ENCODE data around the gene STAT4.

Gene STAT4

DNA sequence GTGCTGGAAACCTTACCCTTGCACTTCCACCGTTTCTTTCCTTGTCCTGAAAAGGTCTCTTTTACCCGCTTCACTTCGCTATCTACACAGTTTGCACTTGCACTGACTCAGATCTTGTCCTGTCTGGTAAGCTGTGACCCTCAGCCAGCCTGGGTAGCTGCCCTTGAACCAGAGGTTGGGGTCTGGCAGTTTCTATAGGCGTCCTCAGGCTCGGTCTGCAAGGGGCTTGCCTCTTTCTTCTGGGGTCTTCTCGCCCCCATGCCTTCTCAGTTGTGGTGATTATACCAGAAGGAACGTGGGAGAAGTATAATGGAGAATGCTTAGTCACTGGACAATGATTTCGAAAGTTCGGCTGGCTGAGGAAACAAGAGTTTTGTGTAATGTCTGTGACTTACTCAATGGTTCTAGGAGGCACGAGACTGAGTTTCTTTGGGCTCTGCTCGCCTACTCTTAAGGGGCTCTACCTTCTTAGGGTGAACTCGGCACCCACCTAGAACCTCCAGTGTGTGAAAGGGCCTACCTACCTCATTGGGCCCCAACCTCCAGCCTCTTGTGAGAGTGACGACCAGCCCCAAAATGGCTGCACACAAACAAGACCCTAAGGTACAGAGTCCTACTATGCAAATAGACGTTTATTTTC, 129.9 kb downstream of the STAT4 start:
- no peaks in the 10 kb centered on the region for H3K36me3 ChIP-seq (ENCODE audit: control insufficient read depth in 2 of 2, insufficient read depth in 1 of 2, low read length in 2 of 2)
- peak; percentile 39; the same call in 1 of the 2 replicates for TF ChIP-seq ZNF335 (tag by site-specific recombination; conservative IDR thresholded peaks at IDR 0.05)
- TF ChIP-seq ZNF501 (tag by site-specific recombination; IDR thresholded peaks at IDR 0.05) = 0 out of 2 replicates have a peak, but pooled peaks have one; percentile 7
- TF ChIP-seq, protein P1, sequence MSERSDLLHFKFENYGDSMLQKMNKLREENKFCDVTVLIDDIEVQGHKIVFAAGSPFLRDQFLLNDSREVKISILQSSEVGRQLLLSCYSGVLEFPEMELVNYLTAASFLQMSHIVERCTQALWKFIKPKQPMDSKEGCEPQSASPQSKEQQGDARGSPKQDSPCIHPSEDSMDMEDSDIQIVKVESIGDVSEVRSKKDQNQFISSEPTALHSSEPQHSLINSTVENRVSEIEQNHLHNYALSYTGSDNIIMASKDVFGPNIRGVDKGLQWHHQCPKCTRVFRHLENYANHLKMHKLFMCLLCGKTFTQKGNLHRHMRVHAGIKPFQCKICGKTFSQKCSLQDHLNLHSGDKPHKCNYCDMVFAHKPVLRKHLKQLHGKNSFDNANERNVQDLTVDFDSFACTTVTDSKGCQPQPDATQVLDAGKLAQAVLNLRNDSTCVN (tag by site-specific recombination; optimal IDR thresholded peaks at IDR 0.05) = no peak
- TF ChIP-seq, protein P2, sequence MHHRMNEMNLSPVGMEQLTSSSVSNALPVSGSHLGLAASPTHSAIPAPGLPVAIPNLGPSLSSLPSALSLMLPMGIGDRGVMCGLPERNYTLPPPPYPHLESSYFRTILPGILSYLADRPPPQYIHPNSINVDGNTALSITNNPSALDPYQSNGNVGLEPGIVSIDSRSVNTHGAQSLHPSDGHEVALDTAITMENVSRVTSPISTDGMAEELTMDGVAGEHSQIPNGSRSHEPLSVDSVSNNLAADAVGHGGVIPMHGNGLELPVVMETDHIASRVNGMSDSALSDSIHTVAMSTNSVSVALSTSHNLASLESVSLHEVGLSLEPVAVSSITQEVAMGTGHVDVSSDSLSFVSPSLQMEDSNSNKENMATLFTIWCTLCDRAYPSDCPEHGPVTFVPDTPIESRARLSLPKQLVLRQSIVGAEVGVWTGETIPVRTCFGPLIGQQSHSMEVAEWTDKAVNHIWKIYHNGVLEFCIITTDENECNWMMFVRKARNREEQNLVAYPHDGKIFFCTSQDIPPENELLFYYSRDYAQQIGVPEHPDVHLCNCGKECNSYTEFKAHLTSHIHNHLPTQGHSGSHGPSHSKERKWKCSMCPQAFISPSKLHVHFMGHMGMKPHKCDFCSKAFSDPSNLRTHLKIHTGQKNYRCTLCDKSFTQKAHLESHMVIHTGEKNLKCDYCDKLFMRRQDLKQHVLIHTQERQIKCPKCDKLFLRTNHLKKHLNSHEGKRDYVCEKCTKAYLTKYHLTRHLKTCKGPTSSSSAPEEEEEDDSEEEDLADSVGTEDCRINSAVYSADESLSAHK (tag by site-specific recombination; IDR thresholded peaks at IDR 0.05) = peak; percentile 79
- no peaks in the 10 kb centered on the region for H3K9me3 ChIP-seq (ENCODE audit: control insufficient read depth, insufficient read depth, low read depth, low read length)
- ChIA-PET CTCF (interaction anchor here (0.5 to 1.0 kb wide), 2 partner anchors 41 to 170 kb away, joined by 3 read pairs; no protein-coding TSS in a partner anchor), POLR2A (interaction anchor here (1.3 to 1.7 kb wide), 3 partner anchors 9 to 139 kb away, joined by 3 to 9 read pairs (median 4); no protein-coding TSS in a partner anchor)
- peak overlapping the region; percentile 67 for H3K4me3 ChIP-seq (ENCODE audit: low read depth, low read length)
- H3K4me1 ChIP-seq (ENCODE audit: control insufficient read depth, insufficient read depth, low read length) = no peaks in the 10 kb centered on the region; the same call in 1 of the 2 replicates
- peak overlapping the region; percentile 69; the same call in 1 of the 2 replicates for H3K27ac ChIP-seq (ENCODE audit: extremely low read depth, low read depth, low read length)

DNA sequence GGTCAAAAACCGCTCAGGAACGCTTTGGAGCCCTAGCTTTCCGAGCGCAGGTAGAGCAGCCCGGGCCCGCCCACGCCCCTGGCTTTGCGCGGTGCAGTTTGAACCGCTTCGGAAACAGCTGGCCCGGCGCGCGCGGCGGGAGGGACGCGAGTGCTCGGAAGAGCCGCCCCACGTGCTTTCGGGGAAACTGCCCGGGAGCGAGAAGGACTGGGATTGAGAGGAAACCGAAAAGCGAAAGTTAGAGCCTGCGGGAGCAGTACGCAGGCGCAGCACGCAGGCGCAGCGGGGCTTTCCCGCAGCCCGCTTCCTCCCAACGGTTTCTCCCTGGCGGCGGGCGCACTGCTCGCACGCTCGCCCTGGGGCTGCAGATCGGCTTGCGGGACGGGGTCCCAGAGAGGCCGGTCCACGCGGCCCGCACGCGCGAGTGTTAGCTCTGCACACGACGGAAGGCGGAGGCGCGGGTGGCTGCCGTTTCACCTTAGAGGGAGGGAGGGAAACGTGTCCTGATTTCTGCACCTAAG, 130.5 kb downstream of the STAT4 start:
- Histone ChIP-seq H3K9me3 (ENCODE audit: control insufficient read depth, insufficient read depth, low read depth, low read length) (no peaks in the 10 kb centered on the region), H3K4me3 (ENCODE audit: low read depth, low read length) (peak overlapping the region; percentile 67), H3K36me3 (ENCODE audit: control insufficient read depth in 2 of 2, insufficient read depth in 1 of 2, low read length in 2 of 2) (no peaks in the 10 kb centered on the region), H3K4me1 (ENCODE audit: control insufficient read depth, insufficient read depth, low read length) (no peaks in the 10 kb centered on the region; the same call in 1 of the 2 replicates), H3K27ac (ENCODE audit: extremely low read depth, low read depth, low read length) (peak overlapping the region; percentile 69; the same call in 1 of the 2 replicates)
- CTCF ChIA-PET = interaction anchor here (0.5 to 1.5 kb wide), 3 partner anchors 13 to 169 kb away, joined by 3 to 5 read pairs (median 3); no protein-coding TSS in a partner anchor
- POLR2A ChIA-PET = interaction anchor here (0.6 to 1.7 kb wide), 7 partner anchors 8 to 1183 kb away, joined by 3 to 9 read pairs (median 4); no protein-coding TSS in a partner anchor
- TF ChIP-seq ZNF521 (tag by site-specific recombination; IDR thresholded peaks at IDR 0.05) (no peak), KLF9 (tag by site-specific recombination; IDR thresholded peaks at IDR 0.05; ENCODE audit: low read depth) (peak; percentile 97), ZNF2 (tag by site-specific recombination; IDR thresholded peaks at IDR 0.05) (peak; percentile 86; the same call in 1 of the 2 replicates), ZNF248 (tag by site-specific recombination; IDR thresholded peaks at IDR 0.05) (no peak), ZNF610 (tag by site-specific recombination; IDR thresholded peaks at IDR 0.05; ENCODE audit: borderline replicate concordance) (peak; percentile 88; the same call in 1 of the 2 replicates), ZNF596 (tag by site-specific recombination; IDR thresholded peaks at IDR 0.05) (peak; percentile 42; the same call in 1 of the 2 replicates), ZNF274 (IDR thresholded peaks at IDR 0.05; ENCODE audit: low read length) (no peak), ZNF274 (tag by site-specific recombination; IDR thresholded peaks at IDR 0.05; ENCODE audit: borderline replicate concordance) (no peak), ZFP41 (tag by site-specific recombination; IDR thresholded peaks at IDR 0.05; ENCODE audit: borderline replicate concordance) (no peak), ZNF433 (tag by site-specific recombination; IDR thresholded peaks at IDR 0.05; ENCODE audit: low read depth) (no peak), FEZF1 (tag by site-specific recombination; IDR thresholded peaks at IDR 0.05) (0 out of 2 replicates have a peak, but pooled peaks have one; percentile 53), ZBTB1 (tag by site-specific recombination; IDR thresholded peaks at IDR 0.05) (0 out of 2 replicates have a peak, but pooled peaks have one; percentile 27), ZNF624 (tag by site-specific recombination; IDR thresholded peaks at IDR 0.05) (no peak), ZFP37 (tag by site-specific recombination; IDR thresholded peaks at IDR 0.05) (peak; percentile 91), GLI4 (tag by site-specific recombination; IDR thresholded peaks at IDR 0.05) (no peak), IKZF3 (tag by site-specific recombination; IDR thresholded peaks at IDR 0.05) (peak; percentile 100), ZNF426 (tag by site-specific recombination; IDR thresholded peaks at IDR 0.05) (no peak; the same call in 1 of the 2 replicates), GFI1B (tag by site-specific recombination; IDR thresholded peaks at IDR 0.05) (0 out of 2 replicates have a peak, but pooled peaks have one; percentile 42), ZNF560 (tag by site-specific recombination; IDR thresholded peaks at IDR 0.05; ENCODE audit: borderline replicate concordance) (no peak), SCRT1 (tag by site-specific recombination; IDR thresholded peaks at IDR 0.05; ENCODE audit: borderline replicate concordance) (no peak)
- TF ChIP-seq, protein P3, sequence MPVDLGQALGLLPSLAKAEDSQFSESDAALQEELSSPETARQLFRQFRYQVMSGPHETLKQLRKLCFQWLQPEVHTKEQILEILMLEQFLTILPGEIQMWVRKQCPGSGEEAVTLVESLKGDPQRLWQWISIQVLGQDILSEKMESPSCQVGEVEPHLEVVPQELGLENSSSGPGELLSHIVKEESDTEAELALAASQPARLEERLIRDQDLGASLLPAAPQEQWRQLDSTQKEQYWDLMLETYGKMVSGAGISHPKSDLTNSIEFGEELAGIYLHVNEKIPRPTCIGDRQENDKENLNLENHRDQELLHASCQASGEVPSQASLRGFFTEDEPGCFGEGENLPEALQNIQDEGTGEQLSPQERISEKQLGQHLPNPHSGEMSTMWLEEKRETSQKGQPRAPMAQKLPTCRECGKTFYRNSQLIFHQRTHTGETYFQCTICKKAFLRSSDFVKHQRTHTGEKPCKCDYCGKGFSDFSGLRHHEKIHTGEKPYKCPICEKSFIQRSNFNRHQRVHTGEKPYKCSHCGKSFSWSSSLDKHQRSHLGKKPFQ (tag by site-specific recombination; IDR thresholded peaks at IDR 0.05) = peak; percentile 48; the same call in 1 of the 2 replicates
- TF ChIP-seq, protein P4, sequence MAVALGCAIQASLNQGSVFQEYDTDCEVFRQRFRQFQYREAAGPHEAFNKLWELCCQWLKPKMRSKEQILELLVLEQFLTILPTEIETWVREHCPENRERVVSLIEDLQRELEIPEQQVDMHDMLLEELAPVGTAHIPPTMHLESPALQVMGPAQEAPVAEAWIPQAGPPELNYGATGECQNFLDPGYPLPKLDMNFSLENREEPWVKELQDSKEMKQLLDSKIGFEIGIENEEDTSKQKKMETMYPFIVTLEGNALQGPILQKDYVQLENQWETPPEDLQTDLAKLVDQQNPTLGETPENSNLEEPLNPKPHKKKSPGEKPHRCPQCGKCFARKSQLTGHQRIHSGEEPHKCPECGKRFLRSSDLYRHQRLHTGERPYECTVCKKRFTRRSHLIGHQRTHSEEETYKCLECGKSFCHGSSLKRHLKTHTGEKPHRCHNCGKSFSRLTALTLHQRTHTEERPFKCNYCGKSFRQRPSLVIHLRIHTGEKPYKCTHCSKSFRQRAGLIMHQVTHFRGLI (tag by site-specific recombination; IDR thresholded peaks at IDR 0.05) = peak; percentile 42; the same call in 1 of the 2 replicates

Data from HEK293 (cell line).